Measurements from ENCODE around the gene PRG2.

PRG2 gene

GRCh38 chr11:57397394-57397990, 7.0 kb upstream of the PRG2 start:
- peaks cover 67% of the 10 kb centered on the region for H3K27me3 ChIP-seq (ENCODE audit: insufficient read depth, low read depth, severe bottlenecking)
- no peaks in the 10 kb centered on the region for H3K9me3 ChIP-seq (ENCODE audit: severe bottlenecking)
- no peak for TF ChIP-seq CTCF (IDR thresholded peaks at IDR 0.05; ENCODE audit: low read depth, low read length)
- no peak for DNase-seq
- no peak overlapping the region for H3K4me3 ChIP-seq (ENCODE audit: low read depth, low read length)
- no peak overlapping the region for H3K27ac ChIP-seq
- H3K36me3 ChIP-seq, result no peaks in the 10 kb centered on the region

DNA sequence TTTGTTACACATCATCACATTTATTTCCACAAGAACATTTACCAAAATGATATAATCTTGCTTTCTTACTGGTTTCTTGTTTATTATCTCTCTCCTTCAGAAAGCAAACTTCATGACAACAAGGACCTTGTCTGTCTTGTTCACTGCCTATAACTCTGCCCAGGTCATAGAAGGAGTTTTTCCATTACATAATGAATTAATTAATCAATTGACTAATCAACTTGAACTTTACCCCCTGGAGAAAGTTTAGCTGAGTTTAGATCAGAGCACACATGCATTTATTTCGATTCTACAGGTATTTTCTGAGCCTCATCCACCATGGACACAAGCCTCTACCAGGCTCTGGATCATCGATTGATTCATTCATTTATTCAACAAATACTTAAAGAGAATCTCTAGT, 6.3 kb upstream of the PRG2 start:
- no peaks in the 10 kb centered on the region for H3K36me3 ChIP-seq
- TF ChIP-seq CTCF (IDR thresholded peaks at IDR 0.05; ENCODE audit: low read depth, low read length), result no peak
- peaks cover 66% of the 10 kb centered on the region for H3K27me3 ChIP-seq (ENCODE audit: insufficient read depth, low read depth, severe bottlenecking)
- no peak overlapping the region for H3K4me3 ChIP-seq (ENCODE audit: low read depth, low read length)
- H3K9me3 ChIP-seq (ENCODE audit: severe bottlenecking), result no peaks in the 10 kb centered on the region
- DNase-seq, result no peak
- no peak overlapping the region for H3K27ac ChIP-seq

- DNase-seq, result no peak
- Histone ChIP-seq H3K36me3 (no peaks in the 10 kb centered on the region), H3K27me3 (ENCODE audit: insufficient read depth, low read depth, severe bottlenecking) (peaks cover 65% of the 10 kb centered on the region), H3K4me3 (ENCODE audit: low read depth, low read length) (no peak overlapping the region), H3K9me3 (ENCODE audit: severe bottlenecking) (no peaks in the 10 kb centered on the region), H3K27ac (no peak overlapping the region)
- no peak for TF ChIP-seq CTCF (IDR thresholded peaks at IDR 0.05; ENCODE audit: low read depth, low read length)
Measured at GRCh38 chr11:57395905-57396623, 5.6 kb upstream of the PRG2 start.

- H3K27me3 ChIP-seq (ENCODE audit: insufficient read depth, low read depth, severe bottlenecking), result peaks cover 63% of the 10 kb centered on the region
- H3K9me3 ChIP-seq (ENCODE audit: severe bottlenecking), result no peaks in the 10 kb centered on the region
- no peak for TF ChIP-seq CTCF (IDR thresholded peaks at IDR 0.05; ENCODE audit: low read depth, low read length)
- no peaks in the 10 kb centered on the region for H3K36me3 ChIP-seq
- H3K27ac ChIP-seq, result no peak overlapping the region
- H3K4me3 ChIP-seq (ENCODE audit: low read depth, low read length), result no peak overlapping the region
- DNase-seq, result no peak
Measured at GRCh38 chr11:57394203-57394965, 3.9 kb upstream of the PRG2 start.

DNA sequence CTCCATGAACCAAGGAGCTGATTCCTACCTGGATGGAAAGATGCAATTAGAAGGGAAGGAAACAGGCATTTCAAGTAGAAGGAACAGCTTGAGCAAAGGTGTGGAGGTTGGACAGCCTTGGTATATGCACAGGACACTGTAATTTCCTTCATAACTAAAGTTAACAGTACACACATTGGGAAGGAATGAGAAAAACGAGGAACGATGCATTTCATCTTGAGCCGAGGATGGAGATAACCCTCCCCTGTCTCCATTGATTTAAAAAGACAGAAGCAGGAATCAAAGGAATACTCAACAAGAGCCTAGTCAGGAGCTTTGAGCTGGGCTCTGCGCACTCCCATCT, 2.3 kb upstream of the PRG2 start:
- Histone ChIP-seq H3K4me3 (ENCODE audit: low read depth, low read length) (no peak overlapping the region), H3K9me3 (ENCODE audit: severe bottlenecking) (no peaks in the 10 kb centered on the region), H3K27ac (no peak overlapping the region), H3K36me3 (no peaks in the 10 kb centered on the region), H3K27me3 (ENCODE audit: insufficient read depth, low read depth, severe bottlenecking) (peaks cover 55% of the 10 kb centered on the region)
- DNase-seq, result no peak
- no peak for TF ChIP-seq CTCF (IDR thresholded peaks at IDR 0.05; ENCODE audit: low read depth, low read length)
